Measurements from ENCODE around the gene LRP1B.

GRCh38 chr2:141810148-141810547, 320.7 kb downstream of the LRP1B start:
- TF ChIP-seq POLR2A (IDR thresholded peaks at IDR 0.05): no peak
- TF ChIP-seq CTCF (IDR thresholded peaks at IDR 0.05): no peak
- no peak for TF ChIP-seq POLR2AphosphoS5 (IDR thresholded peaks at IDR 0.05; ENCODE audit: insufficient read depth in 1 of 2, low read depth in 1 of 2)

Measured in vagina (tissue), 2 donors.